OCI-LY1 (cell line): Measurements from ENCODE around the gene GMDS.

ENCODE experiments used
- H2AFZ ChIP-seq: fragments of 200-600 bp; sonication (generic), shearing (Covaris generic); 2 replicates; pipeline ENCODE4 v1.6.0; 2014; ENCODE audit warnings: antibody characterized with exemption, mild to moderate bottlenecking, low read length
- H3F3A ChIP-seq: fragments of 200-600 bp; sonication (generic), shearing (Covaris generic); 2 replicates; pipeline ENCODE4 v1.6.0; 2014; ENCODE audit warnings: mild to moderate bottlenecking, antibody characterized with exemption, low read length, moderate library complexity; ENCODE audit not compliant: insufficient read depth
- H3K27ac ChIP-seq: fragments of 200-600 bp; sonication (generic); 2 replicates; pipeline ENCODE4 v1.5.1; 2014; ENCODE audit warnings: low read length, mixed run types, mild to moderate bottlenecking, low read depth; ENCODE audit not compliant: poor library complexity, severe bottlenecking
- H3K27me3 ChIP-seq: fragments of 200-600 bp; sonication (generic); 2 replicates; pipeline ENCODE4 v1.6.0; 2014; ENCODE audit warnings: antibody characterized with exemption, mild to moderate bottlenecking, low read length, moderate library complexity; ENCODE audit not compliant: insufficient read depth
- H3K36me3 ChIP-seq: fragments of 200-600 bp; sonication (generic); 2 replicates; pipeline ENCODE4 v1.6.1; 2014; ENCODE audit warnings: mild to moderate bottlenecking, antibody characterized with exemption, low read length, moderate library complexity, mixed read lengths; ENCODE audit not compliant: insufficient read depth
- H3K4me1 ChIP-seq: fragments of 200-600 bp; sonication (generic); 2 replicates; pipeline ENCODE4 v1.5.1; 2014; ENCODE audit warnings: mild to moderate bottlenecking, low read length, moderate library complexity; ENCODE audit not compliant: insufficient read depth, severe bottlenecking
- H3K4me2 ChIP-seq: fragments of 200-600 bp; sonication (generic), shearing (Covaris generic); 2 replicates; pipeline ENCODE4 v1.6.1; 2014; ENCODE audit warnings: low read length
- H3K4me3 ChIP-seq: fragments of 200-600 bp; sonication (generic); 2 replicates; pipeline ENCODE4 v1.5.1; 2014; ENCODE audit warnings: low read length, low read depth, mild to moderate bottlenecking, mixed read lengths; ENCODE audit not compliant: poor library complexity, severe bottlenecking
- H3K79me2 ChIP-seq: fragments of 200-600 bp; shearing (Covaris generic); 2 replicates; pipeline ENCODE4 v1.6.1; 2016; ENCODE audit warnings: mixed run types, low read length, mixed read lengths; ENCODE audit not compliant: insufficient read depth
- H3K9ac ChIP-seq: fragments of 200-600 bp; sonication (generic), shearing (Covaris generic); 2 replicates; pipeline ENCODE4 v1.6.1; 2014; ENCODE audit warnings: mild to moderate bottlenecking, low read length, mixed read lengths
- H3K9me2 ChIP-seq: fragments of 200-600 bp; sonication (generic), shearing (Covaris generic); 2 replicates; pipeline ENCODE4 v1.6.1; 2014; ENCODE audit warnings: low read depth, mild to moderate bottlenecking, low read length, mixed read lengths
- H3K9me3 ChIP-seq: fragments of 200-600 bp; shearing (Covaris generic); 2 replicates; pipeline ENCODE4 v1.6.1; 2014; ENCODE audit warnings: low read length, mixed read lengths
- H4K20me1 ChIP-seq: fragments of 200-600 bp; sonication (generic), shearing (Covaris generic); 2 replicates; pipeline ENCODE4 v1.6.0; 2016; ENCODE audit warnings: mild to moderate bottlenecking, low read length; ENCODE audit not compliant: insufficient read depth
- EZH2 ChIP-seq: fragments of 200-600 bp; sonication (generic), shearing (Covaris generic); IDR thresholded peaks from 2 replicates; pipeline ENCODE4 v1.8.0; 2017; ENCODE audit warnings: borderline replicate concordance, mixed run types, mild to moderate bottlenecking, antibody characterized with exemption, low read length, moderate library complexity, mixed read lengths
- TF ChIP-seq, protein P1 (sequence below): fragments of 200-600 bp; sonication (generic), shearing (Covaris generic); IDR thresholded peaks from 2 replicates; pipeline ENCODE4 v1.5.1; 2017; ENCODE audit warnings: mild to moderate bottlenecking, antibody characterized with exemption, low read length, moderate library complexity, mixed read lengths

The GMDS gene

GRCh38 chr6:1966713-1967112, 278.7 kb downstream of the GMDS start:
- Histone ChIP-seq H2AFZ (no peak overlapping the region), H4K20me1 (no peaks in the 10 kb centered on the region), H3K27me3 (no peaks in the 10 kb centered on the region), H3K27ac (no peak overlapping the region), H3K79me2 (no peaks in the 10 kb centered on the region), H3K9ac (no peak overlapping the region), H3K36me3 (no peaks in the 10 kb centered on the region), H3K9me3 (no peaks in the 10 kb centered on the region), H3K4me2 (no peak overlapping the region), H3K4me3 (no peak overlapping the region), H3F3A (no peaks in the 10 kb centered on the region), H3K4me1 (peaks cover 3% of the 10 kb centered on the region), H3K9me2 (no peaks in the 10 kb centered on the region)
- no peak for TF ChIP-seq EZH2
- TF ChIP-seq, protein P1, sequence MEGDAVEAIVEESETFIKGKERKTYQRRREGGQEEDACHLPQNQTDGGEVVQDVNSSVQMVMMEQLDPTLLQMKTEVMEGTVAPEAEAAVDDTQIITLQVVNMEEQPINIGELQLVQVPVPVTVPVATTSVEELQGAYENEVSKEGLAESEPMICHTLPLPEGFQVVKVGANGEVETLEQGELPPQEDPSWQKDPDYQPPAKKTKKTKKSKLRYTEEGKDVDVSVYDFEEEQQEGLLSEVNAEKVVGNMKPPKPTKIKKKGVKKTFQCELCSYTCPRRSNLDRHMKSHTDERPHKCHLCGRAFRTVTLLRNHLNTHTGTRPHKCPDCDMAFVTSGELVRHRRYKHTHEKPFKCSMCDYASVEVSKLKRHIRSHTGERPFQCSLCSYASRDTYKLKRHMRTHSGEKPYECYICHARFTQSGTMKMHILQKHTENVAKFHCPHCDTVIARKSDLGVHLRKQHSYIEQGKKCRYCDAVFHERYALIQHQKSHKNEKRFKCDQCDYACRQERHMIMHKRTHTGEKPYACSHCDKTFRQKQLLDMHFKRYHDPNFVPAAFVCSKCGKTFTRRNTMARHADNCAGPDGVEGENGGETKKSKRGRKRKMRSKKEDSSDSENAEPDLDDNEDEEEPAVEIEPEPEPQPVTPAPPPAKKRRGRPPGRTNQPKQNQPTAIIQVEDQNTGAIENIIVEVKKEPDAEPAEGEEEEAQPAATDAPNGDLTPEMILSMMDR: no peak

DNA sequence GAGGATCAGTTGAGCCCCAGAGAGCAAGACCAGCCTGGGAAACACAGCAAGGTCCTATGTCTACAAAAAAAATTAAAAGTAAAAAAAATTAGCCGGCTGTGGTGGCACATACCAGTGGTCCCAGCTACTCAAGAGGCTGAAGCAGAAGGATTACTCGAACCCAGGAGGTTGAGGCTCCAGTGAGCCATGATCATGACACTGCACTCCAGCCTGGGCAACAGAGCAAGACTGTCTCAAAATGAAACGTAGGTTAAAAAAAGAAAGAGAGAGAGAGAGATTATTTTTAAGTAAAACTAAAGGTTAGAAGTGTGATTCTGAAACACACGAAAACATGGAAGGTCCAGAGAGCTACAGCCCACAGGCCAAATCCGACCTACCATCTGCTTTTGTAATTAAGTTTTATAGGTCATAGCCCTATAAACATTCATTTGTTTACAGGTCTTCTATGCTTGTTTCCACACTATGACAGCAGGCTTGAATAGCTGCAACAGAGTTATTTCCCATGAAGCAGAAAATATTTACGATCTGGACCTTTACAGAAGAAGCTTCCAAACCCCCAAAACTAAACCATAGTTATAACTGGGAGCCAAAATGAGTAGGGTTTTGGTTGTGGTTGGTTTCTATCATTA, 279.7 kb downstream of the GMDS start:
- Histone ChIP-seq H3K4me2 (no peak overlapping the region), H3K9me2 (no peaks in the 10 kb centered on the region), H3K79me2 (no peaks in the 10 kb centered on the region), H3K27ac (no peak overlapping the region), H4K20me1 (no peaks in the 10 kb centered on the region), H3K9ac (no peak overlapping the region), H3K4me3 (no peak overlapping the region), H3K36me3 (no peaks in the 10 kb centered on the region), H3K9me3 (no peaks in the 10 kb centered on the region), H3K27me3 (no peaks in the 10 kb centered on the region), H2AFZ (no peak overlapping the region), H3F3A (no peaks in the 10 kb centered on the region), H3K4me1 (peaks cover 5% of the 10 kb centered on the region)
- no peak for TF ChIP-seq EZH2
- TF ChIP-seq, protein P1: no peak

GRCh38 chr6:1963596-1963995, 281.8 kb downstream of the GMDS start:
- Histone ChIP-seq H4K20me1 (no peaks in the 10 kb centered on the region), H3K27ac (no peak overlapping the region), H3K36me3 (no peaks in the 10 kb centered on the region), H3K4me2 (no peak overlapping the region), H3F3A (no peaks in the 10 kb centered on the region), H3K9me2 (no peaks in the 10 kb centered on the region), H3K9ac (no peak overlapping the region), H3K79me2 (no peaks in the 10 kb centered on the region), H3K4me1 (peaks cover 5% of the 10 kb centered on the region), H3K27me3 (no peaks in the 10 kb centered on the region), H2AFZ (no peak overlapping the region), H3K9me3 (no peaks in the 10 kb centered on the region), H3K4me3 (no peak overlapping the region)
- TF ChIP-seq EZH2: no peak
- TF ChIP-seq, protein P1: no peak
